Measurements from ENCODE around the gene ZBBX.

ZBBX gene

DNA sequence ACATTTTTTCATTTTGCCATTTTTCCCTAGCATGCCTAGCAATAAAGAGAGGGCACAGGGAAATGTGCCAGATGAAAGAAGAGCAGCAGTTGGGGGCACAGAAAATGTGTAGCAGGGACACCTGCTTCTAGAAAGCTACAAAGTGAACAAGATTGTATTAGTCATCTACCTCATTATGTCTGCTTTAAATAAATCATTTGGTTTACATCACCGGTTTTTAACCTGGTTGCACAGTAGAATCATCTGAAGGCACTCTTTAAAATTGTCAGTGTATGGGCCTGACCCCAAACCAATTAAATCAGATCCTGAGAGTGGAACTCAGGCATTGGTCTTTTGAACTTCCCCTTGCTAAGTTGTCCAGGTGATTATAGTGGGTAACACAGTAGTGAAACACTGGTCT lies 73.8 kb downstream of the ZBBX start:
- no peak for DNase-seq (ENCODE audit: low read depth)

DNA sequence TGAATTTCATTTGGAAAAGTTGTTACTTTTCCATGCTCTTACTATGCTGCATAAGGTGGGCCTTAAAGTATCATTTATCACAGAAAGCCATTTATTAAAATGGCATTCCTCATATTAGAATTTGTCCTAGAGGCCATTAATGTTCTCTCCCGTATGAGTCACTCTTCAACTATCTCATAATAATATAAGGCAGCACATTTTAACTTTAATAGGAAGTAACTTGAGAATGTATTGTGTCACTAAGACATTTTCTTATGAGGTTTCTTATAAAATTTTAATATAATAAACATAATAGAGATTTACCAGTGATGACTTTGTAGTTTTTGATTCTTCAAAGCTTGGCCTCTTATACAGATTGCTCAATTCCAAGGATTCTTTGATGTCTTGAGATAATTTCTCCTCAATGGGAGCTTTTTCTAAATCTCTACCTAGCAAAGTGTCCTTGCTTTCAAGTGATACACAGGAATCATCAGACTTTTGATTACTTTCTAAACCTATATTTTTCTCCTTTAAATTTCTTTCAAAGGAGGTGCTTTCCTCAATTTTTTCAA lies 74.7 kb downstream of the ZBBX start:
- DNase-seq (ENCODE audit: low read depth), result no peak

GRCh38 chr3:167304077-167304476 lies 76.0 kb downstream of the ZBBX start:
- no peak for DNase-seq (ENCODE audit: low read depth)

GRCh38 chr3:167302678-167303077 lies 77.4 kb downstream of the ZBBX start:
- DNase-seq (ENCODE audit: low read depth), result no peak

DNA sequence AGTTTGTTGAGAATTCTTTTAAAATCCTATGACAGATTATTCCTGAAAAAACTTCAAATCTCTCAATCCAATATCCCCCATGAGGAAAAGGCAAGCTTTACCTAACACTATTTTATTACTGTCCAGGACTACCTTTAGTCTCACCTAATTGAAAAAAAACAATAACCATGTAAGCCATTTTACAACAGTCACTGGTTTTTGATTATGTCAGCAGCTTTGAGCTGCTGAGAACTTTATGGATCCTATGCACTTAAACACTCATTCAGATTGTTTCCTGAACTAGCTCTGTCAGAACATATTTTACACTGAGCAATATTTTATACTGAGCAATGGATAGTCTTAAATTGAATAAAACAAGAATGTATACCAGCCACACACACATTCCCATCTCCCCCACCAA lies 79.9 kb downstream of the ZBBX start:
- no peak for DNase-seq (ENCODE audit: low read depth)

- no peak for DNase-seq (ENCODE audit: low read depth)
These were observed 90.7 kb downstream of the ZBBX start for GRCh38 chr3:167289435-167289834.

GRCh38 chr3:167288737-167289136 lies 91.4 kb downstream of the ZBBX start:
- DNase-seq (ENCODE audit: low read depth), result no peak

GRCh38 chr3:167287308-167287707 lies 92.8 kb downstream of the ZBBX start:
- DNase-seq (ENCODE audit: low read depth), result no peak

- no peak for DNase-seq (ENCODE audit: low read depth)
These were observed 105.8 kb downstream of the ZBBX start for GRCh38 chr3:167274141-167274874.

DNA sequence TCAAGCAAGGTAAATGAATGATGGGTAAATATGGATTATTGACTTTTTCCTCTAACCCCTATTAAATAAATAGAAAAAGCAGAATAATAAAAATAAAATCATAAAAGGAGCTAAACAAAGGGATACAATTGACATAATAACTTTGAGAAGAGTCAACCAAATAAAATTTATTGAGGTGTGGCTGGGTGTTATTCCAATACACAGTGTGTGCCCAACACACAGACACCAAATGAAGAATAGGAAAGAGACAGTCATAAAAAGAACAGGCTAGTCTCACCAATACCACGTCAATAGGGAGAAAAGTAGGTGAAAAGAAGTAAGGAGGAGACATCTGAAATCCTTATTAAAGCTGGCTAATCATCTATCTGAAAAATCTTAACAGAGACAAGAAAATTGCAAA lies 127.1 kb downstream of the ZBBX start:
- no peak for DNase-seq (ENCODE audit: low read depth)

GRCh38 chr3:167251678-167252077 lies 128.4 kb downstream of the ZBBX start:
- DNase-seq (ENCODE audit: low read depth), result no peak

DNA sequence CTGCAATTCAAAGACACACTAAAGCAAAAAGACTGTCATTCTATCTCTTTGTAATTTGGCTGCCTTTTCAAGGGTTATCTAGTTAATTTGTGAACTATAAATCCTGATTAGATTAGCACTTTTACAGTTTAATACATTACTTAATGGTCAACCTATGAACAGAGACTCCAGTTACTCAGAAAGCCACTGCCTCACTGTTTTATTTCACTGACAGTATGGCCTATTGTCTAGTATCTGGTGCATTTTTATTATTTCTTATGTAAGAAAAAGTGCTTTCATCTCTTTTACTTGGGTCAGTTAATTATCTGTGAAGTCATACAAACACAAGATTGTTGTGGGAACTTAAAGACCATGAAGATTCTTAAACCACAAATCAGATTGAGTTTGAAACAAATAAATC lies 133.8 kb downstream of the ZBBX start:
- DNase-seq (ENCODE audit: low read depth), result no peak

GRCh38 chr3:167241048-167241845 lies 138.8 kb downstream of the ZBBX start:
- no peak for DNase-seq (ENCODE audit: low read depth)

- no peak for DNase-seq (ENCODE audit: low read depth)
These were observed 152.0 kb downstream of the ZBBX start for GRCh38 chr3:167228135-167228534.

DNA sequence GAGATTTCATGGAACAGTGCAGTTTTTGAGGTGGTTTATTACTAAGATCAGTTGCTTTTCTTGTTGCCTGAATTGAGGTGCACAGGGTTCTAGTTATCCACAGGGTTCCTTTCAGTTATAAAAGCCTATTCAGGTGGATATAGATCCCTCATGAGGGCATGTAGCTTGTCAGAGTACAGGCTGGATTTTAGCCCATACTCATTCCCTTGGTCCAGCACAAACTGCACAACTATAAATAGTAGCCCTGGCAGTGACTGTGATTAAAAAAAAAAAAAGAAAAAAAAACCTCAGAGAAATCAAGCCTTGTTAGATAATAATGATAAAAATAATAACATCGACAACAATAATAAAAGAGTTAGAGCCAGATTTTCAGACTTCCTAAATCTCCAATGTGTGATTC lies 154.3 kb downstream of the ZBBX start:
- DNase-seq (ENCODE audit: low read depth), result no peak

GRCh38 chr3:167209011-167209410 lies 171.1 kb downstream of the ZBBX start:
- DNase-seq (ENCODE audit: low read depth), result no peak

DNA sequence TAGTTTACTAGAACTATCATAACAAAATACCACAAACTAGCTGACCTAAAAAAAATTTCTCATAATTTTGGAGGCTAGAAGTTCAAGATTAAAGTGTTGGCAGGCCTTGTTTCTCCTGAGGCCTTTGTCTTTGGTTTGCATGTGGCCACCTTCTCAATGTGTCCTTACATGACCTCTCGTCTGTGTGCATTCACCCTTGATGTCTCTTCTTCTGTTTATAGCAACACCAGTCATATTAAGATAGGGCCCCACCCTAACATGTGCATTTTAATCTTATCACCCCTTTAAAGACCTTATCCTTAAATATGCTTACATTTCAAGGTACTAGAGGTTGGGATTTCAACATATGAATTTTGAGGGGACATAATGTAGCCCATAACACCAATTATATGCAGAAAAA lies 177.0 kb downstream of the ZBBX start:
- no peak for DNase-seq (ENCODE audit: low read depth)

DNA sequence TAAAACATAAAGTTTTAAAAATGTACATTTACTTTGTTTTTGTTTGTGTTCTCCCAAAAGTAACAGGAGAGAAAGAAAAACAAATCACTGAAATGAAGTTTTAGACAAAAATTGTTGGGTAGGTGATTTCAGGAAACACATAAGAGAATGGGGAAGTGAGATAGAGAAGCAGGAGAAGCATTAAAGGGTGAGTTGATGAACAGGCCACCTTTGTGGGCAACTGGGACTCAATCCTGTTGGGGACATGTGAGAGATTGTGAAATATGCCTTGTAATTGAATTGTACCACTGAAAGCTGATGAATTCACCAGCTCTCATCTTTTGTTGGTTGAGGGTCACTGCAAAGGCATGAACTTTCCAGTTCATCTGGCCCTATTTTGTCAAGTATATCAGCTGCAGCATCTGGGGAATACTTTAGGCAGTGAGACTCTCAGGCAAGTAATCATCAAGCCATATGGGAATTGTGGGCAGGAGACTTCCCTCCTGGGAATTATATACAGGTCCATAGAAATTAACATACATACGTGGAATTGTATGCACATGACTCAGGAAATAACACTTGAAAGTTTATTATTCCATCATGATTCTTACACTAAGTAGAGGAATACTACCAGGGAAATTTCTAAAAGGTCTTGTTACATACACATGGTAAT lies 181.0 kb downstream of the ZBBX start:
- no peak for DNase-seq (ENCODE audit: low read depth)

All from HS-27A (cell line).